CD4-positive, alpha-beta T cell (primary cell): ENCODE measurements around the gene BOLA2B. TPM values are rescaled to one million over a fixed set of nuclear protein-coding genes. Genes with fewer than 3 reads are reported as not detected.

Source experiments
- ATAC-seq: fragments of 200-7000 bp; cut with Tn5 transposase; one replicate; pipeline ENCODE4 v1.10.0; 2022; ENCODE audit warnings: mild to moderate bottlenecking; ENCODE audit not compliant: poor library complexity
- CTCF ChIA-PET: fragments of 350-600 bp; sonication (Branson Sonifier 250); formaldehyde crosslinking; loops from one replicate; lab custom pipeline; 2021; ENCODE audit warnings: antibody characterized with exemption, inconsistent platforms; lab: Charles Lee
- POLR2A ChIA-PET: fragments of 350-600 bp; sonication (Branson Sonifier 250); formaldehyde crosslinking; loops from one replicate; lab custom pipeline; 2021; ENCODE audit warnings: antibody characterized with exemption, inconsistent platforms; lab: Charles Lee
- DNase-seq, 14 experiments: peaks; one replicate each; pipeline ENCODE4 v3.0.0-alpha.2; 2013 to 2020; ENCODE audit warnings: mixed read lengths in 2 of 14
- H3K27ac ChIP-seq, 2 donors: one replicate each; pipeline versions ENCODE4 v1.5.1 to v1.7.0; 2013; ENCODE audit warnings: low read length in 2 of 2, low read depth in 1 of 2, mild to moderate bottlenecking in 1 of 2
- H3K27me3 ChIP-seq, 2 experiments: 1 replicate in 1 of 2; 2 replicates in 1 of 2; pipeline versions ENCODE4 v1.6.1 to v1.7.0; 2013; ENCODE audit warnings: low read length in 2 of 2, control low read depth in 1 of 2, mild to moderate bottlenecking in 1 of 2, moderate library complexity in 1 of 2; ENCODE audit not compliant: insufficient read depth in 2 of 2, control insufficient read depth in 1 of 2
- H3K36me3 ChIP-seq: one replicate; pipeline ENCODE4 v1.6.1; 2013; ENCODE audit warnings: low read length, control low read depth; ENCODE audit not compliant: insufficient read depth
- H3K4me1 ChIP-seq: one replicate; pipeline ENCODE4 v1.6.1; 2013; ENCODE audit warnings: low read length, control low read depth; ENCODE audit not compliant: insufficient read depth
- H3K4me3 ChIP-seq: one replicate; pipeline ENCODE4 v1.5.1; 2013; ENCODE audit warnings: mild to moderate bottlenecking, low read length, moderate library complexity
- H3K9me3 ChIP-seq, 2 experiments: 1 replicate in 1 of 2; 2 replicates in 1 of 2; pipeline versions ENCODE4 v1.6.1 to v1.7.0; 2013; ENCODE audit warnings: low read length in 2 of 2, mild to moderate bottlenecking in 2 of 2, control low read depth in 1 of 2, moderate library complexity in 1 of 2; ENCODE audit not compliant: control insufficient read depth in 1 of 2, insufficient read depth in 1 of 2
- H3K27ac Mint-ChIP-seq: one replicate; pipeline ENCODE4 v1.8.0; 2020; ENCODE audit warnings: mixed read lengths
- H3K27me3 Mint-ChIP-seq: one replicate; pipeline ENCODE4 v1.8.0; 2021; ENCODE audit warnings: mixed read lengths
- H3K36me3 Mint-ChIP-seq: one replicate; pipeline ENCODE4 v1.8.0; 2021; ENCODE audit warnings: low read depth, mixed read lengths
- H3K4me1 Mint-ChIP-seq: one replicate; pipeline ENCODE4 v1.8.0; 2021; ENCODE audit warnings: low read depth, mixed read lengths
- H3K4me3 Mint-ChIP-seq: one replicate; pipeline ENCODE4 v1.8.0; 2020; ENCODE audit warnings: mild to moderate bottlenecking, mixed read lengths
- H3K9me3 Mint-ChIP-seq: one replicate; pipeline ENCODE4 v1.8.0; 2020; ENCODE audit warnings: mixed read lengths
- CTCF ChIP-seq: fragments of 200-600 bp; IDR thresholded peaks from one replicate; pipeline ENCODE4 v1.8.0; 2022; ENCODE audit warnings: antibody characterized with exemption, mild to moderate bottlenecking
- intact Hi-C, 2 experiments: fragments of 100-400 bp; cut with DNase I in 1 of 2; cut with micrococcal nuclease in 1 of 2; formaldehyde crosslinking; loops; one replicate each; pipeline versions ENCODE4 v1.15.1 to v1.9.0; 2023 to 2025; cut with DNase I, micrococcal nuclease
- total RNA-seq, 174 experiments: library from RNA in 2 of 174; stranded (reverse) in 2 of 174; gene quantifications; one replicate each; pipeline ENCODE4 v1.2.3 and lab custom pipeline; 2021 to 2026

BOLA2B gene
- total RNA-seq, 2 experiments from 2014 or later, result 41.3 to 46.3 TPM

- H3K27ac Mint-ChIP-seq, result no peak overlapping the region
- Histone ChIP-seq H3K4me3 (no peak overlapping the region), H3K4me1 (no peaks in the 10 kb centered on the region), H3K9me3 (peaks cover 14 to 17% of the 10 kb centered on the region in 2 experiments), H3K36me3 (no peaks in the 10 kb centered on the region), H3K27me3 (no peaks in the 10 kb centered on the region), H3K27ac (no peak overlapping the region)
- H3K36me3 Mint-ChIP-seq, result no peaks in the 10 kb centered on the region
- H3K27me3 Mint-ChIP-seq, result no peaks in the 10 kb centered on the region
- H3K4me1 Mint-ChIP-seq, result no peaks in the 10 kb centered on the region
- ChIA-PET CTCF (no interaction called here), POLR2A (no interaction called here)
- TF ChIP-seq CTCF, result no peak
- H3K9me3 Mint-ChIP-seq, result peaks cover 3% of the 10 kb centered on the region
- H3K4me3 Mint-ChIP-seq, result no peak overlapping the region
- DNase-seq (peak in 2 of 14 experiments; percentile 6 to 23), ATAC-seq (no peak)
- intact Hi-C loops, result no loop called here
These were observed 44.1 kb downstream of the BOLA2B start for GRCh38 chr16:30149250-30149930.

- H3K27ac ChIP-seq, result no peak overlapping the region
- ATAC-seq, result no peak
These were observed 45.5 kb downstream of the BOLA2B start for GRCh38 chr16:30147843-30148510.

GRCh38 chr16:30145657-30146056 is 47.8 kb downstream of the BOLA2B start:
- ChIA-PET CTCF (no interaction called here), POLR2A (no interaction called here)
- intact Hi-C loops, result no loop called here
- Histone ChIP-seq H3K27me3 (no peaks in the 10 kb centered on the region), H3K4me3 (no peak overlapping the region), H3K36me3 (no peaks in the 10 kb centered on the region), H3K9me3 (peaks cover 14 to 17% of the 10 kb centered on the region in 2 experiments), H3K4me1 (peaks cover 5% of the 10 kb centered on the region), H3K27ac (no peak overlapping the region)
- Mint-ChIP-seq H3K4me3 (no peak overlapping the region), H3K4me1 (peaks cover 8% of the 10 kb centered on the region), H3K36me3 (no peaks in the 10 kb centered on the region), H3K27me3 (no peaks in the 10 kb centered on the region), H3K27ac (no peak overlapping the region), H3K9me3 (peaks cover 3% of the 10 kb centered on the region)
- TF ChIP-seq CTCF, result no peak
- no peak for ATAC-seq
- DNase-seq, result no peak

More at GRCh38 chr16:30147843-30148510, 45.5 kb downstream of the BOLA2B start:
- ChIA-PET CTCF (interaction anchor here (1.2 kb wide), 1 partner anchor 32 kb away, joined by 3 read pairs; no protein-coding TSS in a partner anchor), POLR2A (interaction anchor here (1.2 kb wide), 1 partner anchor 36 kb away, joined by 3 read pairs; the partner anchor contains the start of gene CORO1A)
- no peak overlapping the region for H3K4me3 ChIP-seq
- no peak overlapping the region for H3K4me3 Mint-ChIP-seq
- H3K27me3 Mint-ChIP-seq, result no peaks in the 10 kb centered on the region
- H3K36me3 ChIP-seq, result no peaks in the 10 kb centered on the region
- peaks cover 6% of the 10 kb centered on the region for H3K4me1 Mint-ChIP-seq
- H3K36me3 Mint-ChIP-seq, result no peaks in the 10 kb centered on the region
- H3K27me3 ChIP-seq, result no peaks in the 10 kb centered on the region
- DNase-seq, result no peak
- peaks cover 3% of the 10 kb centered on the region for H3K4me1 ChIP-seq
- H3K9me3 ChIP-seq, result peaks cover 14 to 17% of the 10 kb centered on the region in 2 experiments
- TF ChIP-seq CTCF, result no peak
- H3K27ac Mint-ChIP-seq, result no peak overlapping the region
- intact Hi-C loops, result no loop called here
- peaks cover 3% of the 10 kb centered on the region for H3K9me3 Mint-ChIP-seq
